IPS-20b (cell line): ENCODE data around the gene TNP2.
"Not testable (repeated sequence)": the region's sequence is repeated elsewhere in the genome, so short reads cannot be mapped to it uniquely, and the experiment has no call there.

Experiments used
- H3K27ac ChIP-seq: one replicate; pipeline ENCODE4 v1.5.1; 2013; ENCODE audit warnings: low read length
- H3K27me3 ChIP-seq: 2 replicates; pipeline ENCODE4 v1.6.1; 2013; ENCODE audit warnings: mild to moderate bottlenecking, low read length, inconsistent platforms; ENCODE audit not compliant: insufficient read depth
- H3K36me3 ChIP-seq: 2 replicates; pipeline ENCODE4 v1.6.1; 2013; ENCODE audit warnings: low read depth, mild to moderate bottlenecking, inconsistent platforms, low read length, moderate library complexity; ENCODE audit not compliant: insufficient read depth
- H3K4me1 ChIP-seq: 2 replicates; pipeline ENCODE4 v1.6.1; 2013; ENCODE audit warnings: mild to moderate bottlenecking, control low read depth, inconsistent platforms, low read length, moderate library complexity; ENCODE audit not compliant: insufficient read depth
- H3K4me3 ChIP-seq: 2 replicates; pipeline ENCODE4 v1.5.1; 2013; ENCODE audit warnings: mild to moderate bottlenecking, low read length, inconsistent platforms
- H3K9ac ChIP-seq: 2 replicates; pipeline ENCODE4 v1.6.1; 2013; ENCODE audit warnings: low read depth, mild to moderate bottlenecking, inconsistent platforms, low read length, moderate library complexity
- H3K9me3 ChIP-seq: 2 replicates; pipeline ENCODE4 v1.6.1; 2013; ENCODE audit warnings: mild to moderate bottlenecking, low read depth, low read length, inconsistent platforms; ENCODE audit not compliant: insufficient read depth

Gene TNP2

DNA sequence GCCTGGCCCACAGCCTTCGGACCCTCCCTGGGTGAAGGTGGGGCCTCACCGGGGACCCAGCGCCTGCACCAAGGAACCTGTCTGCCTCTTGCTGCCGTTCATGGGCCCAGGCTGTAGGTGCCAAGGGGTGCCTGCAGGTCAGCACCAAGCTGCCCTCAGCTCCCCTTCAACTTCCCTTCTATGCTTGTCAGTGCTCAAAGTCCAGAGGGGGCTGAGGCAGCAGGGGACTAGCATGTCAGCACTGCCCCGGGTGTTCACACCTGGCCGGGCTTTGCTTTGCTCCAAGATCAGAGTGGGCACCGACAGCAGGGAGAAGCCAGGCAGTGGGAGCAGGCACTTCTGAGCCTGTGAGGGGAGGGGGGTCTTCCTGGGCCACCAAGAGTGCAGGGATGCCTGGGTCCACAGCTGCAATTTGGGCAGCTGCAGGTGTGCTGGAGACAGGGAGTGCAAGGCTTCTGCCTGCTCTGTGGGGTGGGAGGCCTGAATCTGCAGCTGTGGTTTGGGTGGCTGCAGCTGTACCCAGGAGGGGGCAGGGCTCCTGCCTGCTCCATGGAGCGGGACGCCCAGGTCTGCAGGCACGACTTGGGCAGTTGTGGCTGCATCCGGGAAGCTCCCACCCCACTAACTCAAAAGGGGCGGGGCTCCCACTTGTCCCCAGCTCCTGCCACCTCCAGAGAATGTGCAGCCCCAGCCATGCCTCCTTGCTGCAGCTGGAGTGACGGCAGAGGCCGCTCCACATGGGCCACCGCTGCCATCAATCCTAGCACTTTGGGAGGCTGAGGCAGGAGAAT, 39.6 kb upstream of the TNP2 start:
- Histone ChIP-seq H3K27me3 (no peaks in the 10 kb centered on the region), H3K4me1 (peaks cover 17% of the 10 kb centered on the region), H3K9ac (no peak overlapping the region), H3K4me3 (no peak overlapping the region), H3K36me3 (no peaks in the 10 kb centered on the region), H3K27ac (no peak overlapping the region), H3K9me3 (no peaks in the 10 kb centered on the region)

DNA sequence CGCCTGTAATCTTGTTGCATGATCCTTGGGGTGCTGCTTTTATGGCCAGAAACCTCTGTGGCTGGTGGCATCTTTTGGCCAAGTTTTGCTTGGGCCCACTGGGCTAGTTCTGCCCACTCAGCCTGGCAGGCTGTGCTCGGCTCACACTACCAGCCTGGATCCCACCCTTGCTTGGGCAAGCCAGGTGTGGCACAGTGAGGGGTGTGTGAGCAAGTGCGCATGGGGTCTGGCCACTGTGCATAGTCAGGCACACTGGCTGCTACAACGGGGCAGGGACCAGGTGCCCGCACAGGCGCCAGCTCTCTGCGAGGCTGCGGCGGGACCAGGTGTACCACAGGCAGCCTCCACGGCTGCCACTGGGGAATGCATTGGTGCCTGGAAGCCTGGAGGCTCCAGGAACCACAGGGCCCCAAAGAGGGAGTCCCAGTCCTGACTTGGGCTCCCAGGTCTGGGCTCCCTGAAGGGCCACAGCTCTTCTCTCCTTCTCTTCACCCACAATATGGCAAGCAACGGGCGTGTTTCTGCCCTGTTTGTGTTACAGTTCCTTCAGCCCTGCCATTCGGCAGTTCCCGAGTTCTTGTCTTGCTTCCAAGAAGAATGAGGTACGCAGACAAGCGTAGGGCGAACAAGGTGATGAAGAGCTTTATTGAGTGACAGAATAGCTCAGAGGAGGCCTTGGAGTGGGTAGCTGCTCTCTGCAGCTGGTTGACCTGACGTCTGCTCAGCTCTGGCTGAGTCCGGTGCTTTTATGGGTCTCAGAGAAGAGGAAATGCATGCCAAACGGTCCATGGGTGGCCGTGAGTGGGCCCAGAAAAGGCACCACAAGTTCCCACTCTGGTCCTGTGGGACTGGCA, 38.7 kb upstream of the TNP2 start:
- no peaks in the 10 kb centered on the region for H3K27me3 ChIP-seq
- no peak overlapping the region for H3K27ac ChIP-seq
- H3K9me3 ChIP-seq = no peaks in the 10 kb centered on the region
- H3K36me3 ChIP-seq = no peaks in the 10 kb centered on the region
- peaks cover 9% of the 10 kb centered on the region for H3K4me1 ChIP-seq
- no peak overlapping the region for H3K9ac ChIP-seq
- H3K4me3 ChIP-seq = no peak overlapping the region

DNA sequence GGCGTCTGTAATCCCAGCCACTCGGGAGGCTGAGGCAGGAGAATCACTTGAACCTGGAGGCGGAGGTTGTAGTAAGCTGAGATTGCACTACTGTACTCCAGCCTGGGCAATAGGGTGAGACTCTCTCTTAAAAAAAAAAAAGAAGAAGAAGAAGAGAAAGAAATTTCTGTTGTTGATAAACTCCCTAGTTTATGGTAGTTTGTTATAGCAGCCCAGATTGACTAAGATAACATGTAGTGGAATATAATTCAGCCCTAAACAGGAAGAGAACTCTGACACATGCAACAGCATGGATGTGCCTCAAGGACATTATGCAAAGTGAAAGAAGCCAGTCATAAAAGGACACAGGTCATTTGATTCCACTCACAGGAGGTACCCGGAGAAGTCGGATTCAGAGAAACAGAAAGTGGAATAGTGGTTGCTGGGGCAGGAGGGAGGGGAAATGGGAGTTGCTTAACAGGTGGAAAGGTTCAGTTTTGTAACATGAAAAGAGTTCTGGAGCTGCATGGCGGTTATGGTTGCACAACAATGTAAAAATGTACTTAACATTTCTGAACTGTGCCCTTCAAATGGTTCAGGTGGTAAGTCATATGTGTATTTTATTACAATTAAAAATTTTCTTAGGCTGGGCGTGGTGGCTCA, 38.0 kb upstream of the TNP2 start:
- H3K4me1 ChIP-seq = 0 out of 2 replicates have a peak, but pooled peaks cover 3% of the 10 kb centered on the region
- no peak overlapping the region for H3K9ac ChIP-seq
- H3K27me3 ChIP-seq = no peaks in the 10 kb centered on the region
- no peaks in the 10 kb centered on the region for H3K36me3 ChIP-seq
- H3K9me3 ChIP-seq = no peaks in the 10 kb centered on the region
- H3K27ac ChIP-seq = no peak overlapping the region
- H3K4me3 ChIP-seq = no peak overlapping the region

DNA sequence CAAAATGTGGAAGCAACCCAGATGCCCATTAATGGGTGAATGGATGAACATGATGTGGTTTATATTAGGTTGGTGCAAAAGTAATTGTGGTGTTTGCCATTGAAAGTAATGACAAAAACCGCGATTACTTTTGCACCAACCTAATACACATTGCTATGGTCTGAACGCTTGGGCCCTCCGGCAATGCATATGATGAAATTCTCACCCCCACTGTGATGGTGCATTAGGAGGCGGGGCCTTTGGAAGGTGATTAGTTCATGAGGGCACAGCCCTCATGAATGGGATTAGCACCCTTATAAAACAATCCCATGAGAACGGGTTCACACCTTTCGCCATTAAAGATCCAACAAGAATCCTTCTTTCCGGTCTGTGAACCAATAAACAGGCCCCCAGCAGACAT, 37.3 kb upstream of the TNP2 start:
- no peaks in the 10 kb centered on the region for H3K27me3 ChIP-seq
- H3K36me3 ChIP-seq = no peaks in the 10 kb centered on the region
- 0 out of 2 replicates have a peak, but pooled peaks cover 3% of the 10 kb centered on the region for H3K4me1 ChIP-seq
- H3K4me3 ChIP-seq = no peak overlapping the region
- H3K27ac ChIP-seq = no peak overlapping the region
- H3K9me3 ChIP-seq = no peaks in the 10 kb centered on the region
- H3K9ac ChIP-seq = no peak overlapping the region

DNA sequence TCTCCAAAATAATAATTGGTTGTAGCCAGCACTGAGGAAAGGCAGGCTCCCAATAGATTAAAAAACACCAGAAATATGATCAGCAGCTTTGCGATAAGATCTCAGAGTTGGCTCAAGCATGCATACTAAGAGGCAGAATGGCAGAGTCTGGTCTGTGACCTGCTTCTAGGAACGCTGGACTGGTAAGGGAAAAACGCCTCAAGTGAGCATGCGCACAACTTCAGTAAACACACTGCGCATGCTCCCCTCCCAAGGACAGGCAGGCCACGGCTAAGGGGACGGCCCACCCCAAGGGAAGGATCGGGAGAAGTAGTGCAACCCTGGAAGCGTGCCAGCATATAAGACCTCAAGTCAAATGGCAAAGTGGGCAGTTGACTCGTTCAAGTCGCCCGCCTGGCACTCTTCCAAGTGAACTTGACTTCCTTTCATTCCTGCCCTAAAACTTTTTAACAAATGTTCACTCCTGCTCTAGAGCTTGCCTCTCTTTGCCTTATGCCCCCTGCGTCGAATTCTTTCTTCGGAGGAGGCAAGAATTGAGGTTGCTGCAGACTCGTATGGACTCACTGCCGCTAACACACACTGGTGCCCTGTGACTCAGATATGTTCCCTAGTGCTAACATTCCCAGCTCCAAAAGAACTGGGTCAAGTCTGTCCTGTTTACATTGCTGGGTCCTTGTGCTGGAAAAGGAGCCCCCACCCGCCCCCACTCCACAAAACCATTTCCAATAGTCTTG, 34.4 kb upstream of the TNP2 start:
- no peak overlapping the region for H3K4me3 ChIP-seq
- no peaks in the 10 kb centered on the region for H3K4me1 ChIP-seq
- H3K9ac ChIP-seq = no peak overlapping the region
- H3K36me3 ChIP-seq = no peaks in the 10 kb centered on the region
- H3K27ac ChIP-seq = no peak overlapping the region
- H3K27me3 ChIP-seq = no peaks in the 10 kb centered on the region
- H3K9me3 ChIP-seq = no peaks in the 10 kb centered on the region

DNA sequence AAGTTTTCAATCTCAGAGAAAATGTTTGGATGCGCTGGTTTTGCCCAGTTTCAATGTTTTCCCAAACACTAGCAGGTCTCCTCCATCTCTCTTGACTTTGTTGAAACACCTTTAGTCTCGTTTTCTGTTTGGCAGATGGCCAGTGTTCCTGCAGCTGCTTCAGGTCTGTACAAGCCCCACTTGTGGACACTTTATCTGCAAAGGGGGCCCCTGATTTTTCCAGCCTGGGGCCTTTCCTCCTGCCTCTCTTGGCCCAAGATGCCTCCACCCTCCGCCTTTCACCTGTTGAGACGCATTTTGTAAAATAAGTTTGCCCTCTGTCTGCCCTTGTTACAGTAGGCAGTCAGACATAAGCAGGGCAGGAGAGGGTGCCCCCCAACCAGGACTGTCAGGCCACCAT, 33.9 kb upstream of the TNP2 start:
- no peaks in the 10 kb centered on the region for H3K9me3 ChIP-seq
- H3K27ac ChIP-seq = no peak overlapping the region
- no peak overlapping the region for H3K4me3 ChIP-seq
- peaks cover under 1% of the 10 kb centered on the region; the same call in 1 of the 2 replicates for H3K4me1 ChIP-seq
- no peak overlapping the region for H3K9ac ChIP-seq
- H3K27me3 ChIP-seq = no peaks in the 10 kb centered on the region
- H3K36me3 ChIP-seq = no peaks in the 10 kb centered on the region

DNA sequence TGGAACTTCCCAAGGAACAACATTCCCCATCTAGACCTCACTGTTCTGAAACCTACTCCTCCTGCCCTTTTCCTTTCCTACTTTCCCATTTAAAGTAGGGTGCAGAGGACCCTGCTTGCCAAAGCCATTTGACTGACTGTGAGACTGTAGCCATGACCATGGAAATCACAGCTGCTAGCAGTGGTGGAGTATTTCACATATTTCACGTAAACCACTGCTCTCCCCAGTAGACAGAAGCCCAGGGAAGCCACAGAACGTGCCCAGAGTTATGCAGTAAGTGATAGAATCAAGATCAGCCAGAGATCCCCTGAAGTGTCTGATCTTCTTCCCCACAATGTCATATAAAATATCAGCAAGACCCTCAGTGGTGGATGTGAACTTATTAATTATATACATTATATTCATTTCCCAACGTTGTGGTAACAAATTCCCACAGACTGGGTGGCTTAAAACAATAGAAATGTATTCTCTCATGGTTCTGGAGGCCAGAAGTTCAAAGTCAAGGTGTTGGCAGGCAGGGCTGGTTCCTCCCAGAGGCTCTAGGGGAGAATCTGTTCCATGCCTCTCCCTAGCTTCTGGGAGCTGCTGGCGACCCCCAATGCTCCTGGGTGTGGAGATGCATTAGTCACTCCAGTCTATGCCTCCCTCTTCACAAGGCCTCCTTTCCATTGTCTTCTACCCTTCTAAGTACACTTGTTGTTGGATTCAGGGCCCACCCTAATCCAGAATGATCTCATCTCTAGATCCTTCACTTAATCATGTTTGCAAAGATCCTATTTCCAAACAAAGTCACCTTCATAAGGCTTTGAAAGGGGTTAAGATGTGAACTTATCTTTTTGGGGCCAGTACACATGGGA, 32.7 kb upstream of the TNP2 start:
- no peaks in the 10 kb centered on the region for H3K9me3 ChIP-seq
- H3K4me3 ChIP-seq = no peak overlapping the region
- H3K27me3 ChIP-seq = no peaks in the 10 kb centered on the region
- H3K36me3 ChIP-seq = no peaks in the 10 kb centered on the region
- peaks cover 11% of the 10 kb centered on the region; the same call in 1 of the 2 replicates for H3K4me1 ChIP-seq
- no peak overlapping the region for H3K27ac ChIP-seq
- H3K9ac ChIP-seq = no peak overlapping the region

DNA sequence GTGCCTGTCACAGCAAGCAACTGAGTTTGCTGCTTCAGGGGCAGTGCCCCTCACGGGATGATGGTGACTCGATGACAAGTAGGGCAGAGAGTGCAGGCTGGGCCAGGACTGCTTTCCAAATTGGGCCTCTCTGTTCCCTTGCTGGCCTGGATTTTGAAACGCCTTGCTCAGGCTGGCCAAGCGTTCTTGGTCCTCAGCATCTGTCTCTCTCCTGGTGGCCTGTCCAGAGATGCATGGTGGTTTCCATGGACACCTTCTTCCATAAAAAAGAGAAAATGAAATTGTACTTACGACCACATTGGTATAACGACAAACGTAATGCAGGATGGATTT, 31.4 kb upstream of the TNP2 start:
- Histone ChIP-seq H3K27me3 (no peaks in the 10 kb centered on the region), H3K27ac (no peak overlapping the region), H3K36me3 (no peaks in the 10 kb centered on the region), H3K9me3 (no peaks in the 10 kb centered on the region), H3K4me1 (peaks cover 11% of the 10 kb centered on the region; the same call in 1 of the 2 replicates), H3K9ac (no peak overlapping the region), H3K4me3 (no peak overlapping the region)

DNA sequence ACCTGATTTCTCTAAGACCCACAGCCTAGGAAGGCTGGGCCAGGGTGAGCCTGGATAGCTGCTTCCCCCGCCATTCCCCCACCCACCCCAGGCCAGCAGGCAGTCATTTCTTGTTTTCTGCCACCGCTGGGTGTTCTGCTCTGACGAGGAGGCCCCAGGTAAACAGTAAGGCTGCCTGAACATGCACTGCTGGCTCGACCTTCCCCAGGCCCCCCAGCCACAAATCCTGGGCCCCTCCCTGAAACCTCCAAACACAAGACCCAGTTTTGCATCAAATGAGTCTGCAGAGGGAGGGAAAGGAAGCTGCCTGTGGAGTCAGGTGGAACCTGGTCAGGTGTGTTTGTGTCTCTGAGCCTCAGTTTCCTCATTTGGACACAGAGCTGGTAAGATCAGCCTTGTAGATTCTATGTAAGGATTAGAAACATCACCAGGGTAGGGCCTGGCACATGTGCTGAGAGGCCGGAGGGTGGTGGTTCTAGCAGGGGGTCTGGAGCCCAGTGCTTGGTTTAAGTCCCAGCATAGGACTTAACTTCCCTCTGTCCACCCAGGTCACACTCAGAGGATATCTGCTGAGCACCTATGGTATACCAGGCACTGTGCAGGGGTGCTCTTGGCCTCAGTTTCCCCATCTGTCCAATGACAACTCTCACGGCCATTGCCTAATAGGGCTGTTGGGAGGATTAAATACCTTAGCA, 30.9 kb upstream of the TNP2 start:
- Histone ChIP-seq H3K36me3 (no peaks in the 10 kb centered on the region), H3K9ac (no peak overlapping the region), H3K4me1 (peaks cover 11% of the 10 kb centered on the region; the same call in 1 of the 2 replicates), H3K27me3 (no peaks in the 10 kb centered on the region), H3K9me3 (no peaks in the 10 kb centered on the region), H3K4me3 (no peak overlapping the region), H3K27ac (no peak overlapping the region)

DNA sequence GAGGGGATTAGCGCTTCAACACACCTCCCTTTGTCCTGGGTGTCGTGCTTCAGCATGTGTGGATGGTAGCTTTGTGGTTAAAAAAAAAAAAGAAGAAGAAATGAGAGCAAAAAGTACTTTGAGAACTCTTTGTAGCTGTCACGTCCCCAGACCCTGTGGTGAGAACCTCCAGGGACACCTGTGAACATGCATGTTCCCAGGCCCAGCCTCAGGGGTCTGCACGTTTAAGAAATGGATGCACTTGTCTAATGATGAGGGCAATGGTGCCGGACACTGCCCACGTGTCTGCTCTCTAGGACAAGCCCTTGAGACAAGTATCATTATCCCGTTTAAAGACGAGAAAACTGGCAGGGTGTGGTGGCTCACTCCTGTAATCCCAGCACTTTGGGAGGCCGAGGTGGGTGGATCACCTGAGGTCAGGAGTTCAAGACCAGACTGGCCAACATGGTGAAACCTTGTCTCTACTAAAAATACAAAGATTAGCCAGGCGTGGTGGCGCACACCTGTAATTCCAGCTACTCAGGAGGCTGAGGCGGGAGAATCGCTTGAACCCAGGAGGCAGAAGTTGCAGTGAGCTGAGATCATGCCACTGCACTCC, 29.9 kb upstream of the TNP2 start:
- peaks cover 11% of the 10 kb centered on the region; the same call in 1 of the 2 replicates for H3K4me1 ChIP-seq
- H3K36me3 ChIP-seq, H3K9ac ChIP-seq, H3K9me3 ChIP-seq, H3K4me3 ChIP-seq, H3K27me3 ChIP-seq, H3K27ac ChIP-seq: not testable (repeated sequence)
